GM21526 (cell line): ENCODE measurements around the gene GOT2.
"Not testable (repeated sequence)": the region's sequence is repeated elsewhere in the genome, so short reads cannot be mapped to it uniquely, and the experiment has no call there.

Experiments
- ATAC-seq: cut with Tn5 transposase; IDR thresholded peaks from one replicate; pipeline ENCODE4 v1.9.1; 2021; ENCODE audit warnings: moderate library complexity; ENCODE audit not compliant: unreplicated experiment, low FRiP score

GOT2 gene

DNA sequence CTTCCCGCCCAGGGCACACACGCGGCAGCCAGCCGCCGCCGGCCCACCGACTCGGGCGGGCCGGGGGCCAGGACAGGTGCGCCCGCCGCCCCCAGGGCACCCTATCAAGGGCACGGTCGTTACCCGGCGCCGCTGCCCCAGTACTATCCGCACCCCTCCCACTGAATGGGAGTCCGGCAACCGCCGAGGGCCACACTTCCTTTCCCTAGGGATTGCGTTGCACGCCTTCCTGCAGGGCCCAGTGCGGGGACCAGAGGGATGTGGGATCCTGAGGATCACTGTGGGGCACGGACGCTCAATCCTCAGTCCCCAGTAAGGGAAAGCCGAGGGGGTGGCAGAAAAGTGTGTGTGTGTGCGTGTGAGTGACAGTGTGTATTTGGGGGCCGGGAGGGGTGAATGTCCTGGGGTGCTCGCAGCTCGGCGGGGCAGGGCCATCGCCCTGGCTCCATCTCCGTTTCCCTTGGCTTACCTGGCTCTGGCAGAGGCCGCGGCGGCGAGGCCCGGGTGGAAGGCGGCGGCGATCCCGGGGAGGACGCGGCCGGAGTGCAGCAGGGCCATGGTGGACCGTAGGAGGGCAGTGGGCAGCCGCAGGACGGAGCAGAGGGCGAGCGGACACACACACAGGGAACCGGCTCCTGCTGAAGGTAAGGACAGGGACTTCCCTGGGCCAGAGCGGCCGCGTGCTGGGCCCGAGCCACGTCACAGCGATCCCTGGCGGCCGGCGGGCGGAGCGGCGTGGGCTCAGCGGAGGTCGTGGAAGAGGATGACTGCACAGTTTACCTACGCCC is at the start of gene GOT2:
TSS of gene GOT2 (minus strand) at position 646 of the 788 bp plus-strand sequence. CDS start at position 558, 88 bp downstream.
- peak; percentile 96 for ATAC-seq

DNA sequence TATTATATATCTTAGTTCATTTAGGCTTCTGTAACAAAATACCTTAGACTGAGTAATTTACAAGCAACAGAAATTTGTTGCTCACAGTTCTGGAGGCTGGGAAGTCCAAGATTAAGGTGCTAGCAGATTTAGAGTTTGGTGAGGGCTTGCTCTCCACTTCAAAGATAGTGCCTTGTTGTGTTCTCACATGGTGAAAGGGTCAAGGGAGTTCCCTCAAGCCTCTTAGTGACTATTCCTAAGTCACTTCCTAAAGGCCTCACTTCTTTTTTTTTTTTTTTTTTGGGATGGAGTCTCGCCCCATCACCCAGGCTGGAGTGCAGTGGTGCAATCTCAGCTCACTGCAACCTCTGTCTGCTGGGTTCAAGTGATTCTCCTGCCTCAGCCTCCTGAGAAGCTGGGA is 45.2 kb upstream of the GOT2 start:
- not testable (repeated sequence) for ATAC-seq

DNA sequence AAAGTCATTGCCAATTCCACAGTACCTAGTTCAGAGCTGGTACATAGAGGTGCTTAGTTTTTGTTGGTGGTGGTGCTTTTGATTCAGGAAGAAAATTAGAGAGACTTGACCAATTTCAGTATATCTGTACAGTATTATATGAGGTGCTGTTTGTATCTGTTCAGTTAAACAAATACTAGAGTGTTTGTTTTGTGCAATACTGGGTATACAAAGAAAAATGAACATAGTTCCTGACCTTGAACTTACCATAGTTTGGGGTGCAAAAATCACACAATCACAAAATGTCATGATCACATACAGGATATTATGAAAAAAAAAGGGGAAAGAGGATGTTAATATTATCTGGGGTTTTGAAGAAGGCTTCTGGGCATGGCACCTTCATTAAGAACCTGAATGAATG is 39.8 kb upstream of the GOT2 start:
- ATAC-seq, result no peak

DNA sequence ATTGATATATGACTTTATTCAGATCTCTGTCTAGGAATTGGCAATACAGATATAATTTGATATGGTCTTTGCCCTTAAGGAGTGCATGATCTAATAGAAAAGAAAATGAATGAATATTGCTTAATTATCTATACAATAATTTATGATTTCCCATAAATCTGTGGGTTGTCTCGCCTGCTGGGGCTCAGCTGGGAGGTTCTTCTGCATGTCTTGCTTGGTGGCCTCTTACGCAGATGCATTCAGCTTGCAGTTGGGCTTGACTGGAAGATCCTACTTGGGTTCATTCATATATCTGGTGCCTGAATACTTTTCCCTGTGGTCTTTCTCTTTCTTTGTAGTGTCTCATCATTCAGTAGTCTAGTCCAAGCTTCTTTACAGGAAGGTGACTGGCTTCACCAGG is 34.0 kb upstream of the GOT2 start:
- ATAC-seq, result no peak

DNA sequence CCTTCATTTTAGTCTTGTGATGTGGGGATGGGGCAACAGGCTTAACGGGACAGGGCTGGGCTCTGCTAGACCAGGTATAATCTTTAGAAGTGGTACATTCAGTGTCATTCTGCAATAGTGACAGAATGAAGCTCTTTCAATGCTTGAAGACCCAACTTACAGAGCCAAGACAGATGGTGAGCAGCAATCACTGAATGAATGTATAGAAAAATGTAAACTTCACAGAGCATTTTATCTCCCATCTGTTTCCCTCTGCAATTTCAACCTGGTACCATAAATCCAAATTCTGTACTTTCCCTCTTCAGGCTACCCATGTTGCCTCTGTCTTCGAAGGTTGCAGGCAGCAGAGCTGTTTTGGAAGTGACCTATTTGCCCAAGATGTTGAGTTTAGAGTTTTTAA is 33.5 kb upstream of the GOT2 start:
- ATAC-seq, result no peak

DNA sequence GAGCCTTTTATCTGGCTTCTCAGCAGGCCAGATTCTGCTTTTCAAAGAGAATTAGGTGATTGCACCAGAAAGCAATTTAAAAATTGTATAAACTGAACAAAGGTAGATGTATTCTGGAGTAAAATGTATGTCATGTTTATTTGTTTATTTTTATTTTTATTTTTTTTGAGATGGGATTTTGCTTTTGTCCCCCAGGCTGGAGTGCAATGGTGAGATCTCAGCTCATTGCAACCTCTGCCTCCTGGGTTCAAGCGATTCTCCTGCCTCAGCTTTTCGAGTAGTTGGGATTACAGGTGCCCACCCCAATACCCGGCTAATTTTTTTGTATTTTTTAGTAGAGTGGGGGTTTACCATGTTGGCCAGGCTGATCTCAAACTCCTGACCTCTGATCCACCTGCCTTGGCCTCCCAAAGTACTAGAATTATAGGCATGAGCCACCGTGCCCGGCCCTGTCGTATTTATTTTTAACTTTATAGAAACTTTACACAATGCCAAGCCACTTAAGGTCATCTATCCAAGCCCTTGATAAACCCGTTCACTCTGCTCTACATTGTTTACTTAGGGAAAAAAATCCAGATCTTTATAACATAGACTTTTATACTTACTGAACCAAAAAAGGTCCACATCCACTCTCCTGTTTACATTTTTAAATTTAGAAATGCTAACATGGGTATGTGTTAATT is 22.7 kb upstream of the GOT2 start:
- no peak for ATAC-seq

DNA sequence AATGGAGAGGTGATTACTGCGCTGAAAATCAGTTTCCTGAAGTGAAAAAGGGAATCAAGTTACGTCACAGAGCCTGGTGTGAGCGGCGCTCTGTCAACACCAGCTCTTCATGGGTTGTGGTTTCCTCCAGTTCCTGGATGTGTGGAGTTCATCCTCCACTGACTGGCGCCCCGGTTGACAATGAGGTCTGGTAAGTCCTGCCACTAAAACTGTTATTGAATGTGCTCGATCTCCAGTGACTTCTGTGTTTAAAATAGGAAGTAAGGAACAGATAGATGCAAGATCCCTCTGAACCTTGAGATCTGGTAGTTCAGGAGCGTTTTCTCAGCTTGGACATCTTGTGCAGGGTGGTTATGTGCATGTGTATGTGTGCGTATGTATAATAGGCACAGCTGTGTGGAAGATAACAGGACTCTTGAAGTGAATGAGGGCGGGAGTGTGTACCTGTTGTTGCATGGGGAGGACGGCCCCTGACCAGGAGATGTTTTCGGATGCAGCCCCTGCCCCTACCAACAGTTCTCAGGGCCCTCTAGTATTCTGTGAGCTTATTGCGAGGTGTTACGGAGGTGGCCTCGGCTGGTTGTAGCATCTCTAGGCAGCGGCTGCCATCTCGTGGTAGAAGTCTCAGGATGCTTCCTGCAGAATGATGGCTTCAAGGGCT is 22.0 kb upstream of the GOT2 start:
- peak; percentile 97 for ATAC-seq

DNA sequence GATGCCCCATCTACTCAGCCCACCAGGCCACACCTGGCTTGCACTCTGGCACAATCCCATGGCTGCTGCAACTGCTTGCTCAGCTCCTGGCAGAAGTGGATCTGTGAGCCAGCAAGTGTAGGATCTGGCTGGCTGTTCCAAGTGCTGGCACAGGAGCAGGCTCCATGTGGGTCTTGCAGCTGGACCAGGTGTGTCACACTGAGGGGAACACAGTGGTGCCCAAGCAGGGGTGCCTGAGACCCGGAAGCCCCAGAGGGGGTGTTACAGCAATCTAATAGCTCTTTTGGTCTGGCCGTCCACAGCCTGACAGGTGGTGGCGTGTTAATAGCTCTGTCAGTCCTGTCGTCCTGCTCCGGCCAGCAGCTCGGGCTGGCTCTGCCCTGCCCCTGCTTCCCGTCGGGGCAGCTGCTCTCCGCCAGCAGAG is 19.6 kb upstream of the GOT2 start:
- ATAC-seq, result no peak

DNA sequence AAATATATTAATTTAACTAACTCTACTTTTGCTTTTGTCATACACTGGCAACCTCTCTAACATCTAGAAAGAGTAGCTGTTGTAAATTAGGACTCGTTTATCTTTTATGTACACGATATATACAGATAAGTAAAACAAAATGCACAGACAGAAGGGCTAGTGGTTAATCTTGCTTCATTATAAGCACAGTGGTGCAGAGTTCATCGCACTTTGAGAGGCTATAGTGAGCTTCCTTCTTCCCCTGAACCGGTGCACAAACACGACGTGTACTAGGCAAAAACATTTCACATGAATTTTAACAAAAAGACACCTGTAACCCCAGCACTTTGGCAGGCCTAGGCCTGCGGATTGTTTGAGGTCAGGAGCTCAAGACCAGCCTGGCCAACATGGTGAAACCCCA is 10.4 kb upstream of the GOT2 start:
- ATAC-seq, result no peak

DNA sequence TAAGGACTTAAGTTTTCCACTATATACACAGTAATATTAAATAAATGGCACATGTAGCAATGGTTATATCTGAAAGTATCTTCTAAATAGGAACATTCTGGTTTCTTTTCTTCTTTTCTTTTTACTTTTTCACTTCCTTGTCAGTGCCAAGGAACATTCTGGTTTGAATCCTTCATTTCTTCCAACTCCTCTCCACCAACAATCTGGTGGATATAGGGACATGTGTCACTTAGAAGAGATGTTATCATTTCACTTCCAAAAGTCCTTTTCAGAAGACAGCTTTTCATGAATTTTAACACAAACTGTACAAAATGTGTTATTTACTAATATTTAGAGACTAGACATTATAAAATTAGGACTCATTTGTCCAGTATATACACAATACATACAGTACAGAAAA is 7.9 kb upstream of the GOT2 start:
- no peak for ATAC-seq

DNA sequence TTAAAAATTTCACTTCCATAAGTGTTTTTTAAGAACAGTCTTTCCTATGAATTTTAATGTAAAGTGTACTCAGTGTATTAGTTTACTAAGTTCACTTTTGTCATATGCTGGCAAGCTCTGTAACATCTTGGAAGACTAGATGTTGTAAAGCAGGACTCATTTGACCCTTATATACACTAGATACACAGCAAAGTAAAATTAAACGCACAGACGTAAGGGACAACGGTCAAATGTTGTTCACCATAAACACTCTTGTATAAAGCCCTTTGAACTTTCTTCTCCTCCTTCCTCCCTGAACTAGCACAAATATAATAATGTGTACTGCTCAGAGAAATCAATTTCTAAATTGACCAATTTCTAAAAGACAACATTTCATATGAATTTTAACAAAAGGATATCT is 7.0 kb upstream of the GOT2 start:
- no peak for ATAC-seq

DNA sequence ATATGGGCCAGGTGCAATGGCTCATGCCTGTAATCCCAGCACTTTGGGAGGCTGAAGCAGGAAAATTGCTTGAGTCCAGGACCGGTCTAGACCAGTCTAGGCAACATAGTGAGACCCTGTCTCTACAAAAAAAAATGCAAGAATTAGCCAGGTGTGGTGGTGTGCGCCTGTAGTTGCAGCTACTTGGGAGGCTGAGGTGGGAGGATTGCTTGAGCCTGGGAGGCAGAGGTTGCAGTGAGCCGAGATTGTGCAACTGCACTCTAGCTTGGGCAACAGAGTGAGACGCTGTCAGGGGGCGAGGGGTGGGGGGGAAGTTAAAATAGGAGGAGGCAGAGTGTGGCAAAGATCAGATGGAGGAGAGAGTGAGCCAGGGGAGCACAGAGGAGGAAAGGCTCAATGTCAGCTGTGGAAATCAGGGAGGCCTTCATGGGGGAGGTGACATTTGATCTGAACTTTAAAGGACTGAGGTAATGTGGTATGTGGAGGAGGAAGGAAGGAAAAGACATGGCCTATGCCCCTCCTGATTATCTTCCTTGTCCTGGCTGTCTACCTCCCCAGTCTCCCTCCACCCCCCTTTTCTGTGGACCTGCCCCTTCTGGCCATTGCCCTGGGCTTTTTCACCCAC is 4.7 kb upstream of the GOT2 start:
- no peak for ATAC-seq

DNA sequence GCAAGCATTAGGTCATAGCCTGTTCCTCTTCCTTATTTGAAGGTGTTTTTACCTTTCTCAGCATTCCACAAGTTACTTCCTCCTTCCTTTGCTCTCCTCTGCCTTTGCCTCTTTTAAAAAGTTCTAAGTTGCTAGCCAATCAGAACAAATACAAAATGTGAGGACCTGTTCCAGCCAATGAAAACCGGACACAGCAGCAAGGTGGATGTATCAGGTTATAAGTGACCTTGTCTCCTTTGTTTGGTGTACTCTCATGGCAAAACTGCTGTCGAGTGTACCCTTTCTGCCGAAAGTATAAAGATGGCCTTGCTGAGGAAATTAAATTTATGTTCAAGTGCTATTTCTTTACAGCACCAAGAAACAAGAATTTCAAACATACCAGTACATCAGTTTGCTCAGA is 2.2 kb upstream of the GOT2 start:
- ATAC-seq, result not testable (repeated sequence)

DNA sequence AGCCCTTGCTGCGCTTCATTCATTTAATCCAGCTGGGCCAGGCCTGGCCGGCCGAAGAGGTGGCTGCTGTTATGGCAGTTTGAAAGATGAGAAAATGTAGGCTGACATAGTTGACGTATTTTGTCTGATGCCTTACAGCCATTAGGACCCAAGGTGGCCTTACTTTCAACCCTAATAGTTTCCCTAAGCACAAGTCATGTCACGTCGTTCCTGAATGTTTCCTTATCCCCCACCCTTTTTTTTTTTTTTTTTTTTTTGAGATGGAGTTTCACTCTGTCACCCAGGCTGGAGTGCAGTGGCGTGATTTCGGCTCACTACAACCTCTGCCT is 307 bp upstream of the GOT2 start:
- no peak for ATAC-seq

DNA sequence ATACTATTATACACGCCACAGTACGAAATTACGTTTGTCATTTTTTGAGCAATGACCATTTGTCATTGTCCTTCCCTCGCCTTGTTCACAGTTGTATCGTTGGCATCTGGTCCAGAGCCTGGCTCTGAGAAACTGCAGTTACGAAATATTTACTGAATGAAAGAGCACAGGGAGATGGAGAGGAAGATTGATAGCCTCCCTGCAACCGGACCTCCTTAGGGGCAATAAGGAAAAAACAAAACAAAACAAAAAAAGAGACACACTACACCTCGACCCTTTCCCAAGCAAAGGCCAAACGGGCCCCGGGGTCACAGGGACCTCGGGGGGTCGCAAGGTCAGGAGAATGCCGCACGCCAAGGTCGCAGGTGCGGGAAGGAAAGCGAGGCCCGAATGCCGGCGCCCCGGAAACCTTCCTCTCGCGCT is 857 bp downstream of the GOT2 start:
- no peak for ATAC-seq

DNA sequence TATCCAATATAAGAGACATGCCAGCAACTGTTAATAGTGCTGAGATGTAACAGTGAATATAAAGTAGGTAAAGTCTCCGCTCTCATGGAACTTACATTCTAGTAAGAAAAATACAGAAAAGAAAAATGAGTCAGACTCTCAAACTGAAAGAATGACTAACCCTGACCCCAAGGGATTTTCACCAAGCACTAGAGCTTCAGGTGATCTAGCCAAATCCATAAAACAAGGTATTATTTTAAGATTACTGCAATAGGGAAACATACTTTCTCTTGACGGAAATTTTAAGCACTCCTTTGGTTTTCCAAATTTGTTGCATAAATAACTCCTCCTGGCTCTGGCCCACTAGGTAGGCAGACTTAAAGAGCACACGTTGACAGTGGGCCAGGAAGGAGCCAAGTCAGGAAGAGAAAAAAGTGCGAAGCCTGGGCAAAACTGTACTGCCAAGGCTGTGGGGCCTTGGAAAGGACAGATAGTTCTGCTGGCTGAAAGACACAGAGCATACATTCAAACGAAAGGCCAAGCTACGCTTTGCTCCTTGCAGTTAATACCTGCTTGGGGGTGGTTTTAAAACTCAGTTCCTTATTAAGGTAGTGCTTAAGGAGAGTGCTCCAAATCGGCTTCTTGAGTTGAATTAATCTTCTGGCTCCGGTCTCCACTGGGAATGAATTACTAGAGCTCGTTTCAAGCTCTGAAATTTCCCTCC is 1.4 kb downstream of the GOT2 start:
- no peak for ATAC-seq

DNA sequence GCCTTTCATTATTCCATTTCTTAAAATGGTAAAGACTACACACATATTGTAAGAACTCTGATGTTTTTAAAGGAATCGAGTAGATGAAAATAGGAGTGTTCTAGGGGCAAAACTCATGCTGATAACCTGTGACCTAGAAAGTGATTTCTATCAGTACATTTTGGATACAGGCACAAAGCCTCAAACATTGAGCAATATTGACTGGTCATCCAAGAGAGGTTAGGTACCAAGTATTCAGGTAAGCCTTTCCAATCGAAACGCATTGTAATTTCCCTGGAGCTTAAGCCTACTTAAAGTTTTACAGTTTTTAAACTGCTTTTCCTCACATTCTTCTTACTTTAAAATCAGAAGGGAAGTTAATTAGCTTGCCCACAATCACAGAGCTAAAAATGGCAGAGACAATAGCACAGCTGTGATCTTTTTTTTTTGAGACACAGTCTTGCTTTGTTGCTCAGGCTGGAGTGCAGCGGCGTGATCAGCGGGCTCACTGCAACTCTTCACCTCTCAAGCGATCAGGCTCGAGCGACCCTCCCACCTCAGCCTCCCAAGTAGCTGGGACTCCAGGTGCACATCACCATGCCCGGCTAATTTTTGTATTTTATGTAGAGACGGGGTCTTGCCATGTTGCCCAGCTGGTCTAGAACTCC is 3.3 kb downstream of the GOT2 start:
- ATAC-seq, result no peak

DNA sequence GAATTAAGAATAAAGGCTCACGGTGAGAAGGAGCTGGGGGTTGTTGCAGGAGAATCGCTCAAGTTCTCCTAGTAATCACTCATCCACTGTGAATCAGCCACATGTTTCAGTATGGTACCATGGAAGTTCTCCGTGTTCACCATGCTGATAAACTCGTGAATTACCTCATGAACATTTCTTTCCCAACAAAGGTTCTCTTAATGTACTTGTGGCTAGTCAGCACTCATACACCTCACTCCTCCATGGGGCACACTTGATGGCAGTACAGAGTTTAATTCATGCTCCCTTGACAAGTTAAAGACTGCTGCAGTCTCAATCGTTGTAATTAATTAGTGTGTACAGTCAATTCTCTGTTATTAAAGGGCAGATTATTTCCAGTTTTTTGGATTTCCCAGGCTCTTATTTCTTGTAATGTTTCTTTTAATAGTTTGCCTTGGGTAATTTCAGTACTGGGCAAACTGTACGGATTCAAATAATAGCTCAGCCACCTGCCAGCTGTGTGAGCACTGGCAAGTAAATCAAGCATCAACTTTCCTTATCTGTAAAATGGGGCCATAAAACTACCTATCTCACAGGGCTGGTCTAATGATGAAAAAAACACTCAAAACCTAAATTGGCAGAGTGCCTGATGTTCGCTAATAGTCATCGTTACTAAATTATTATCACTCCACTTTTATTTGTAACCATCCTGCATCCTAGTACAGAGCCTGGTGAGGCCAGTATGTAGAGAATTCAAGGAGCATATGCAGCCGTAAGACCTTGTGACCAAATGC is 6.1 kb downstream of the GOT2 start:
- ATAC-seq, result no peak

DNA sequence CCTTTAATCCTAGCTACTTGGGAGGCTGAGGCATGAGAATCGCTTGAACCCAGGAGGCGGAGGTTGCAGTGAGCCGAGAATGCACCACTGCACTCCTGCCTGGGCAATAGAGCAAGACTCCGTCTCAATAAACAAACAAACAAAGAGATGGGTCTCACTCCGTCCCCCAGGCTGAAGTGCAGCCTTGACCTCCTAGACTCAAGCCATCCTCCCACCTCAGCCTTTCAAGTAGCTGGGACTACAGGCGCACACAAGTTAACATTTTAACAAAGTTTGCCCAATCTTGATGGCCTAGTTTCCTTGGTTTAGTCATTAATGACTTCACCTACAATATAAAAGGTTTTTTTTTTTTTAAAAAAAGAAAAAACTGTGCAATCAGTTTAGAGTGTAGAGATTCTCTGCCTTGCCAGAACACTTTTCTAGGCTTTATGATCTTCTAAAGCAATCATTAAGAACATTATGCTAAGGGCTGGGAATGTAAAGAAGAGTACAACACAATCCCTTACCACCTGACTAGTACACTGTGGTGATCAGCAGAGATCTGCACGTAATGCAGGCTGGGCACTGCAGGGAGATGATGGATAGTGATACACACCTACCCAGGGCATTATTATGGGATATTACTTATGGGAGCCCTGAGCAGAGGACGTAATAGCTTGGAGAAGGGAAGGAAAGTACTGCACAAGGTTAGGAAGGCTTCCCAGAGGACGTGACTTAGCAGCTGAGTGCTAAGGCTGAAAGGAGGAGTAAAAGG is 6.9 kb downstream of the GOT2 start:
- no peak for ATAC-seq
